ENCODE results near the gene ANKFN1.

The ANKFN1 gene

DNA sequence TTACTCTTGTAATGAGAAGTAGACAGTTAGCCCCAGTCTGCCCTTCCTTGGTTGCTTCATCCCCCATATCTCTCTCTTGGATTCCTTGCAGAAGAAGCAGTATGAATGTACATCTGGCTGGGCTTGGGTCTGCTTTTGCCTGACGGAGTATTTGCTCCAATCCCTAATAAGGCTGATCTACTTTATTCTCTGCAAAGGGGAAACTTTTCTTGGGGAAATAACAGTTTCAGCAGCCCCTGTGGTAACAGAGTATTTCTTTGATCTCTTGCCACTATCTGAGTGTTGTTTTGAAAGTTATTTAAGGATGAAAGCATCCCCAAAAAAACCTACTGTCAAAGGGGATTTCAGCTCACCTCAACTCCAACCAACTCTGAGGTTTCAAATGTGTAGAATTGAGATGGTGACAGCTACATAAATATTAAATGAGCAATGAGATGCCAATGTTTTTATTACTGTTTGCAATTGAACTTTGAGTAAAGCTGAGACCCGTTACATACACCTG lies 271.3 kb downstream of the ANKFN1 start:
- Histone ChIP-seq H3K36me3 (ENCODE audit: control insufficient read depth, insufficient read depth, low read length) (no peaks in the 10 kb centered on the region), H3K27me3 (replicated peaks; ENCODE audit: control insufficient read depth, insufficient read depth, low read length) (peaks cover 1% of the 10 kb centered on the region; the same call in 1 of the 2 replicates), H3K4me3 (replicated peaks; ENCODE audit: low read depth, low read length) (no peak overlapping the region)
- peak; percentile 56 for DNase-seq (ENCODE audit: extremely low read depth, insufficient read length)
- TF ChIP-seq, protein P1, sequence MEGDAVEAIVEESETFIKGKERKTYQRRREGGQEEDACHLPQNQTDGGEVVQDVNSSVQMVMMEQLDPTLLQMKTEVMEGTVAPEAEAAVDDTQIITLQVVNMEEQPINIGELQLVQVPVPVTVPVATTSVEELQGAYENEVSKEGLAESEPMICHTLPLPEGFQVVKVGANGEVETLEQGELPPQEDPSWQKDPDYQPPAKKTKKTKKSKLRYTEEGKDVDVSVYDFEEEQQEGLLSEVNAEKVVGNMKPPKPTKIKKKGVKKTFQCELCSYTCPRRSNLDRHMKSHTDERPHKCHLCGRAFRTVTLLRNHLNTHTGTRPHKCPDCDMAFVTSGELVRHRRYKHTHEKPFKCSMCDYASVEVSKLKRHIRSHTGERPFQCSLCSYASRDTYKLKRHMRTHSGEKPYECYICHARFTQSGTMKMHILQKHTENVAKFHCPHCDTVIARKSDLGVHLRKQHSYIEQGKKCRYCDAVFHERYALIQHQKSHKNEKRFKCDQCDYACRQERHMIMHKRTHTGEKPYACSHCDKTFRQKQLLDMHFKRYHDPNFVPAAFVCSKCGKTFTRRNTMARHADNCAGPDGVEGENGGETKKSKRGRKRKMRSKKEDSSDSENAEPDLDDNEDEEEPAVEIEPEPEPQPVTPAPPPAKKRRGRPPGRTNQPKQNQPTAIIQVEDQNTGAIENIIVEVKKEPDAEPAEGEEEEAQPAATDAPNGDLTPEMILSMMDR (IDR thresholded peaks at IDR 0.05; ENCODE audit: insufficient read depth, low read length, poor library complexity, severe bottlenecking), result no peak

DNA sequence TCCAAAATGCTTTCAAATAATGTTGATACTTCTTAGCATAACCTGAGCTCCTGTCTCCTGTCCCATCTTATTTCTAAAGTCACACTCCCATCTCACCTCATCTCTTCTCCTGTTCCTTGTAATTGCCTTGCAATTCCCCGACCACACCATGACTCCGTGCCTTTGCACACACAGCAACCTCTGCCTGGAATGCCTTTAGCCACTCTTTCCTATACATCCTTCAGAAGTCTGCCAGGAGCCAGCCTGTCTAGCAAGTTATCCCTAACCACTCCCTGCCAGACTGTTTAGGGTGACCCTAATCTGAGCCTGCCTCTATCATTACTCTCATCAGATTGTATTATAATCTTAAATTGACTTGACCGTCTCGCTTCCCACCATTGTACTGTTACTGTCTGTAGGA lies 272.2 kb downstream of the ANKFN1 start:
- peaks cover 1% of the 10 kb centered on the region; the same call in 1 of the 2 replicates for H3K27me3 ChIP-seq (replicated peaks; ENCODE audit: control insufficient read depth, insufficient read depth, low read length)
- H3K4me3 ChIP-seq (replicated peaks; ENCODE audit: low read depth, low read length), result no peak overlapping the region
- H3K36me3 ChIP-seq (ENCODE audit: control insufficient read depth, insufficient read depth, low read length), result no peaks in the 10 kb centered on the region
- DNase-seq (ENCODE audit: extremely low read depth, insufficient read length), result no peak
- TF ChIP-seq, protein P1 (IDR thresholded peaks at IDR 0.05; ENCODE audit: insufficient read depth, low read length, poor library complexity, severe bottlenecking), result no peak

DNA sequence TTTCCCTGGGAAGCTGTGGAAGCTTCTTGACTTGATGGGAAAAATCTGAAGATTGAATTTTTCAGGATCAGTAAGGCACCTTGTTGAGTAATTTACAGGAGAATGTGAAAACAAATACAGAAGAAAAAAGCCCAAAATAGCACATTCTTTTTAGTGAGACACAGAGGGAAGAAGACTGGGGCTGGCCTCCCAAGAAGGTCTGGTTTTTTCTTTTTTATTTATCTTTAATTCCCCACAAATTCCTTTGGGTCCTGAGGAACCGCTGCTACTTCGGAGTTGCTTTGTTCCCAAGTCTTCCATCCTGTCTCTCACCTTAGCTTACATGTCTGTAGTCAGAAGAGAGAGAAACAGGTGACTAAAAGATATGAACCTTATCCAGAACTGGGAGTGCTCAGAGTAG lies 273.6 kb downstream of the ANKFN1 start:
- Histone ChIP-seq H3K27me3 (replicated peaks; ENCODE audit: control insufficient read depth, insufficient read depth, low read length) (no peaks in the 10 kb centered on the region), H3K36me3 (ENCODE audit: control insufficient read depth, insufficient read depth, low read length) (no peaks in the 10 kb centered on the region), H3K4me3 (replicated peaks; ENCODE audit: low read depth, low read length) (no peak overlapping the region)
- TF ChIP-seq, protein P1 (IDR thresholded peaks at IDR 0.05; ENCODE audit: insufficient read depth, low read length, poor library complexity, severe bottlenecking), result no peak
- DNase-seq (ENCODE audit: extremely low read depth, insufficient read length), result no peak

DNA sequence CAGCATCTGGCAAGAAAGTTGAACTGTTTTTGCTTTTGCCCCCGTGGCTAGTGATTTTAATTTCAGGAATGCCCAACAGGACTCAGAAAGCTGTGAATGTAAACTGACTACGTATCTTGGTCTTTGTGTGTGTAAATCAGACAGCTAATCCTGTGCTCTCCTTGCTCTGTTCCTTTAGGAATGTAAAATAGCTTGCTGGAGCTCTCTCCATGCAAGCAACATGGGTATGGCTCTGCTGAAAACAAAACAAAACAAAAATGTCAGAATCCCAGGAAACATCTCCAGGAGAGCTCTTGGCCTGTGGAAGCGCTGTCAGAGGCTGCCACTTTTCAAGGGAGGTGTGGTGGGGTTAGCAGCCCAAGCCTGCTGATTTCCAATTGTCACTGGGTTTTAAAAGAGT lies 278.5 kb downstream of the ANKFN1 start:
- no peak for DNase-seq (ENCODE audit: extremely low read depth, insufficient read length)
- no peaks in the 10 kb centered on the region for H3K36me3 ChIP-seq (ENCODE audit: control insufficient read depth, insufficient read depth, low read length)
- H3K27me3 ChIP-seq (replicated peaks; ENCODE audit: control insufficient read depth, insufficient read depth, low read length), result no peaks in the 10 kb centered on the region
- TF ChIP-seq, protein P1 (IDR thresholded peaks at IDR 0.05; ENCODE audit: insufficient read depth, low read length, poor library complexity, severe bottlenecking), result no peak
- no peak overlapping the region for H3K4me3 ChIP-seq (replicated peaks; ENCODE audit: low read depth, low read length)

DNA sequence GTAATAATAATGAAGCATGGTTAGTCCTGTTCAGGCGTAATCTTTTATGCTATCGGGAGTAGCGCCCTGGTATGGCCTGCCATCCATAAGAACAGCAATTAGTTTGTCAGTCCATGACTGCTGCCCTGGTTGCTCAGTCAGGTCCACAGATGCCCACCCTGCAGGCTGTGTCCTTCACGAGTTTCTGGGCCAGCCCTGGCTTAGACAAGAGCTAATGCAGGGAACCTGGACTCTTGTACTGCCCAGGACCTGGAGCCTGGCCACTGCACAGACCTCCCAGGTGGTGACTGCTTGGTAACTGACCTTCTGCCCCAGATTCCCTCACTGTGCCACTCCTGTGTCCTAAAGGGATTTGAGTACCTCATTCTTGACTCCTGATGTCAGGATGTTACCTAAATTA lies 279.2 kb downstream of the ANKFN1 start:
- no peak for DNase-seq (ENCODE audit: extremely low read depth, insufficient read length)
- Histone ChIP-seq H3K27me3 (replicated peaks; ENCODE audit: control insufficient read depth, insufficient read depth, low read length) (no peaks in the 10 kb centered on the region), H3K4me3 (replicated peaks; ENCODE audit: low read depth, low read length) (no peak overlapping the region), H3K36me3 (ENCODE audit: control insufficient read depth, insufficient read depth, low read length) (no peaks in the 10 kb centered on the region)
- TF ChIP-seq, protein P1 (IDR thresholded peaks at IDR 0.05; ENCODE audit: insufficient read depth, low read length, poor library complexity, severe bottlenecking), result no peak

DNA sequence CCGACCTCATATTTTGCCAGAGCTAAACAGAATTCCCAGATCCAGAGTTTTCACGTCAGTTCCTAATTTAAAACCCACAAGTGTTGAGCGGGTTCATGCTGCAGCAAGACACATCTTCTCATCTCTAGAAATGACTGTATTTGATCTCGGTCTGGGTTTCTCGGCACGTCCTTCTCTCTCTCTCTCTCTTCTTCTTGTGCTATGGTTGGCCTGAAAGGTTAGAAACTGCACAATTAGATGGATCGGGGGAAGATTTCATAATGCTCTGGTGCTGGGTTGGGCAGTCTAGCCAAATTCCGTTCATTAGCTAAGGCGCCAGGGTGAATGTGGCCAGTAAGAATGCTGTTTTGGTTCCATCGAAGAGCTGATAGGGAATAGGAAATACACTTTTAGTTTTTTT lies 281.3 kb downstream of the ANKFN1 start:
- no peak overlapping the region for H3K4me3 ChIP-seq (replicated peaks; ENCODE audit: low read depth, low read length)
- no peaks in the 10 kb centered on the region for H3K36me3 ChIP-seq (ENCODE audit: control insufficient read depth, insufficient read depth, low read length)
- peaks cover 2% of the 10 kb centered on the region for H3K27me3 ChIP-seq (replicated peaks; ENCODE audit: control insufficient read depth, insufficient read depth, low read length)
- TF ChIP-seq, protein P1 (IDR thresholded peaks at IDR 0.05; ENCODE audit: insufficient read depth, low read length, poor library complexity, severe bottlenecking), result no peak
- no peak for DNase-seq (ENCODE audit: extremely low read depth, insufficient read length)

All from GM06990 (cell line).